ENCODE results near the gene DPP6.

The DPP6 gene

GRCh38 chr7:154767821-154768415 lies 715.7 kb downstream of the DPP6 start:
- Histone ChIP-seq H3K79me2 (ENCODE audit: insufficient read depth, low read depth) (no peaks in the 10 kb centered on the region), H2AFZ (ENCODE audit: low read depth) (no peak overlapping the region), H3K4me2 (no peak overlapping the region), H4K20me1 (ENCODE audit: insufficient read depth) (no peaks in the 10 kb centered on the region), H3K4me3 (IDR thresholded peaks at IDR 0.05; ENCODE audit: insufficient read depth, low read depth, low read length) (no peak overlapping the region), H3K36me3 (ENCODE audit: insufficient read depth) (no peaks in the 10 kb centered on the region), H3K4me1 (ENCODE audit: low read depth, poor library complexity, severe bottlenecking) (no peaks in the 10 kb centered on the region), H3K27ac (no peak overlapping the region), H3K9ac (no peak overlapping the region), H3K27me3 (ENCODE audit: insufficient read depth, low read depth) (no peaks in the 10 kb centered on the region)
- no peak for TF ChIP-seq CTCF (conservative IDR thresholded peaks at IDR 0.05; ENCODE audit: low read depth, low read length)

- no peak for TF ChIP-seq CTCF (conservative IDR thresholded peaks at IDR 0.05; ENCODE audit: low read depth, low read length)
- Histone ChIP-seq H3K79me2 (ENCODE audit: insufficient read depth, low read depth) (no peaks in the 10 kb centered on the region), H3K27ac (no peak overlapping the region), H3K4me1 (ENCODE audit: low read depth, poor library complexity, severe bottlenecking) (no peaks in the 10 kb centered on the region), H3K36me3 (ENCODE audit: insufficient read depth) (no peaks in the 10 kb centered on the region), H3K4me2 (no peak overlapping the region), H4K20me1 (ENCODE audit: insufficient read depth) (no peaks in the 10 kb centered on the region), H3K9ac (no peak overlapping the region), H2AFZ (ENCODE audit: low read depth) (no peak overlapping the region), H3K27me3 (ENCODE audit: insufficient read depth, low read depth) (no peaks in the 10 kb centered on the region), H3K4me3 (IDR thresholded peaks at IDR 0.05; ENCODE audit: insufficient read depth, low read depth, low read length) (no peak overlapping the region)
Observed at GRCh38 chr7:154769001-154769400, 716.8 kb downstream of the DPP6 start.

GRCh38 chr7:154769527-154769926 lies 717.3 kb downstream of the DPP6 start:
- H3K4me1 ChIP-seq (ENCODE audit: low read depth, poor library complexity, severe bottlenecking) = no peaks in the 10 kb centered on the region
- no peak overlapping the region for H2AFZ ChIP-seq (ENCODE audit: low read depth)
- no peak overlapping the region for H3K27ac ChIP-seq
- no peak overlapping the region for H3K4me2 ChIP-seq
- H3K9ac ChIP-seq = no peak overlapping the region
- no peaks in the 10 kb centered on the region for H4K20me1 ChIP-seq (ENCODE audit: insufficient read depth)
- H3K27me3 ChIP-seq (ENCODE audit: insufficient read depth, low read depth) = no peaks in the 10 kb centered on the region
- H3K79me2 ChIP-seq (ENCODE audit: insufficient read depth, low read depth) = no peaks in the 10 kb centered on the region
- TF ChIP-seq CTCF (conservative IDR thresholded peaks at IDR 0.05; ENCODE audit: low read depth, low read length) = no peak
- H3K36me3 ChIP-seq (ENCODE audit: insufficient read depth) = no peaks in the 10 kb centered on the region
- H3K4me3 ChIP-seq (IDR thresholded peaks at IDR 0.05; ENCODE audit: insufficient read depth, low read depth, low read length) = no peak overlapping the region

- Histone ChIP-seq H4K20me1 (ENCODE audit: insufficient read depth) (no peaks in the 10 kb centered on the region), H3K4me2 (no peak overlapping the region), H3K79me2 (ENCODE audit: insufficient read depth, low read depth) (no peaks in the 10 kb centered on the region), H3K4me3 (IDR thresholded peaks at IDR 0.05; ENCODE audit: insufficient read depth, low read depth, low read length) (no peak overlapping the region), H3K4me1 (ENCODE audit: low read depth, poor library complexity, severe bottlenecking) (no peaks in the 10 kb centered on the region), H3K27me3 (ENCODE audit: insufficient read depth, low read depth) (no peaks in the 10 kb centered on the region), H3K36me3 (ENCODE audit: insufficient read depth) (no peaks in the 10 kb centered on the region), H2AFZ (ENCODE audit: low read depth) (no peak overlapping the region), H3K27ac (no peak overlapping the region), H3K9ac (no peak overlapping the region)
- no peak for TF ChIP-seq CTCF (conservative IDR thresholded peaks at IDR 0.05; ENCODE audit: low read depth, low read length)
Observed at GRCh38 chr7:154770361-154770760, 718.2 kb downstream of the DPP6 start.
